Measurements from ENCODE around the gene BRPF1. TPM values are rescaled to one million over a fixed set of nuclear protein-coding genes. Genes with fewer than 3 reads are reported as not detected.

Gene BRPF1
- polyA plus RNA-seq, 1 of the 3 experiments (the other 2 are of a cell fraction): 13.0 TPM

- Histone ChIP-seq H3F3A (replicated peaks; ENCODE audit: insufficient read depth) (peaks cover 13% of the 10 kb centered on the region), H3K4me2 (no peak overlapping the region), H4K20me1 (ENCODE audit: insufficient read depth) (no peaks in the 10 kb centered on the region), H3K4me3 (ENCODE audit: low read depth in 2 of 2, low read length in 1 of 2) (no peak overlapping the region), H3K9ac (no peak overlapping the region), H3K27me3 (ENCODE audit: insufficient read depth) (no peaks in the 10 kb centered on the region), H3K79me2 (ENCODE audit: insufficient read depth) (no peaks in the 10 kb centered on the region), H3K27ac (ENCODE audit: low read depth in 2 of 2, low read length in 1 of 2) (no peak overlapping the region), H3K9me3 (no peaks in the 10 kb centered on the region), H3K9me2 (no peaks in the 10 kb centered on the region), H3K4me1 (ENCODE audit: control insufficient read depth in 1 of 2, insufficient read depth in 2 of 2, low read depth in 1 of 2, low read length in 1 of 2) (no peaks in the 10 kb centered on the region; a peak in 1 of 4 replicates), H3K36me3 (replicated peaks in 1 of 2; ENCODE audit: control insufficient read depth in 1 of 2, insufficient read depth in 2 of 2, low read length in 1 of 2) (peaks cover 21 to 39% of the 10 kb centered on the region in 2 experiments), H2AFZ (ENCODE audit: low read depth) (no peak overlapping the region)
- ChIA-PET POLR2A (interaction anchor here (0.6 kb wide), 1 partner anchor 12 kb away, joined by 4 read pairs; no protein-coding TSS in a partner anchor), CTCF (interaction anchor here (1.0 kb wide), 1 partner anchor 11 kb away, joined by 3 read pairs; no protein-coding TSS in a partner anchor)
- 97% methylated on average over 3 of the region's 4 CpGs for WGBS (ENCODE audit: low lambda C conversion rate)
- no peak for DNase-seq
- TF ChIP-seq NFIC (IDR thresholded peaks at IDR 0.05; ENCODE audit: borderline replicate concordance) (no peak), RXRA (IDR thresholded peaks at IDR 0.05; ENCODE audit: borderline replicate concordance, low read depth) (no peak), ELF1 (IDR thresholded peaks at IDR 0.05) (no peak), IRF3 (IDR thresholded peaks at IDR 0.05; ENCODE audit: low read depth, low read length) (no peak), EZH2phosphoT487 (IDR thresholded peaks at IDR 0.05; ENCODE audit: borderline replicate concordance, low read depth) (no peak), GATA2 (CRISPR knock-in tag; IDR thresholded peaks at IDR 0.05) (no peak), SIN3A (IDR thresholded peaks at IDR 0.05; ENCODE audit: borderline replicate concordance, low read depth, low read length) (no peak), SMC3 (IDR thresholded peaks at IDR 0.05; ENCODE audit: low read depth, low read length) (no peak), TCF12 (IDR thresholded peaks at IDR 0.05) (no peak), FOXM1 (IDR thresholded peaks at IDR 0.05; ENCODE audit: low read depth) (no peak)
- TF ChIP-seq, protein P1, sequence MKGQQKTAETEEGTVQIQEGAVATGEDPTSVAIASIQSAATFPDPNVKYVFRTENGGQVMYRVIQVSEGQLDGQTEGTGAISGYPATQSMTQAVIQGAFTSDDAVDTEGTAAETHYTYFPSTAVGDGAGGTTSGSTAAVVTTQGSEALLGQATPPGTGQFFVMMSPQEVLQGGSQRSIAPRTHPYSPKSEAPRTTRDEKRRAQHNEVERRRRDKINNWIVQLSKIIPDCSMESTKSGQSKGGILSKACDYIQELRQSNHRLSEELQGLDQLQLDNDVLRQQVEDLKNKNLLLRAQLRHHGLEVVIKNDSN (IDR thresholded peaks at IDR 0.05; ENCODE audit: borderline replicate concordance, low read depth): no peak
- TF ChIP-seq, protein P2, sequence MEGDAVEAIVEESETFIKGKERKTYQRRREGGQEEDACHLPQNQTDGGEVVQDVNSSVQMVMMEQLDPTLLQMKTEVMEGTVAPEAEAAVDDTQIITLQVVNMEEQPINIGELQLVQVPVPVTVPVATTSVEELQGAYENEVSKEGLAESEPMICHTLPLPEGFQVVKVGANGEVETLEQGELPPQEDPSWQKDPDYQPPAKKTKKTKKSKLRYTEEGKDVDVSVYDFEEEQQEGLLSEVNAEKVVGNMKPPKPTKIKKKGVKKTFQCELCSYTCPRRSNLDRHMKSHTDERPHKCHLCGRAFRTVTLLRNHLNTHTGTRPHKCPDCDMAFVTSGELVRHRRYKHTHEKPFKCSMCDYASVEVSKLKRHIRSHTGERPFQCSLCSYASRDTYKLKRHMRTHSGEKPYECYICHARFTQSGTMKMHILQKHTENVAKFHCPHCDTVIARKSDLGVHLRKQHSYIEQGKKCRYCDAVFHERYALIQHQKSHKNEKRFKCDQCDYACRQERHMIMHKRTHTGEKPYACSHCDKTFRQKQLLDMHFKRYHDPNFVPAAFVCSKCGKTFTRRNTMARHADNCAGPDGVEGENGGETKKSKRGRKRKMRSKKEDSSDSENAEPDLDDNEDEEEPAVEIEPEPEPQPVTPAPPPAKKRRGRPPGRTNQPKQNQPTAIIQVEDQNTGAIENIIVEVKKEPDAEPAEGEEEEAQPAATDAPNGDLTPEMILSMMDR (IDR thresholded peaks at IDR 0.05): no peak
Measured at GRCh38 chr3:9780910-9781309, 49.4 kb downstream of the BRPF1 start.

DNA sequence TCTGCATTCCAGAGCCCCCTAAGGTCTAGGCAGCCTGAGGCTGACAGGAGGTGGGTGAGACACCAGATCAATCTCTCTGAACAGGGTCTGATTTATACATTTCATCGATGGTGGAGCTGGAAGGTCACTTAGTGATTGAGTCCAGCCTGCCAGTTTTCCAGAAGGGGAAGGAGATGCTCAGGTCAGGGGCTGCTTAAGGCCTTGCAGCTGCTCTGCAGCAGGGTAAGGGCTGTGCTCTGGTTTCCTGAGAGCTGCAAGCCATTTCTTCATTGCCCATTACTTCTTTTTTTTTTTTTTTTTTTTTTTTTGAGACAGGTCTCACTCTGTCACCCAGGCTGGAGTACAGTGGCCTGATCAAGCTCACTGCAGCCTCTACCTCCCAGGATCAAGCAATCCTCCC lies 50.0 kb downstream of the BRPF1 start:
- no peaks in the 10 kb centered on the region for H4K20me1 ChIP-seq (ENCODE audit: insufficient read depth)
- no peaks in the 10 kb centered on the region for H3K9me2 ChIP-seq
- 38% methylated on average over 1 of the region's 1 CpG for WGBS (ENCODE audit: low lambda C conversion rate)
- H3K4me1 ChIP-seq (ENCODE audit: control insufficient read depth in 1 of 2, insufficient read depth in 2 of 2, low read depth in 1 of 2, low read length in 1 of 2): no peaks in the 10 kb centered on the region; a peak in 1 of 4 replicates
- no peak for DNase-seq
- H3K9me3 ChIP-seq: no peaks in the 10 kb centered on the region
- H3K4me3 ChIP-seq (ENCODE audit: low read depth in 2 of 2, low read length in 1 of 2): no peak overlapping the region
- TF ChIP-seq, protein P3, sequence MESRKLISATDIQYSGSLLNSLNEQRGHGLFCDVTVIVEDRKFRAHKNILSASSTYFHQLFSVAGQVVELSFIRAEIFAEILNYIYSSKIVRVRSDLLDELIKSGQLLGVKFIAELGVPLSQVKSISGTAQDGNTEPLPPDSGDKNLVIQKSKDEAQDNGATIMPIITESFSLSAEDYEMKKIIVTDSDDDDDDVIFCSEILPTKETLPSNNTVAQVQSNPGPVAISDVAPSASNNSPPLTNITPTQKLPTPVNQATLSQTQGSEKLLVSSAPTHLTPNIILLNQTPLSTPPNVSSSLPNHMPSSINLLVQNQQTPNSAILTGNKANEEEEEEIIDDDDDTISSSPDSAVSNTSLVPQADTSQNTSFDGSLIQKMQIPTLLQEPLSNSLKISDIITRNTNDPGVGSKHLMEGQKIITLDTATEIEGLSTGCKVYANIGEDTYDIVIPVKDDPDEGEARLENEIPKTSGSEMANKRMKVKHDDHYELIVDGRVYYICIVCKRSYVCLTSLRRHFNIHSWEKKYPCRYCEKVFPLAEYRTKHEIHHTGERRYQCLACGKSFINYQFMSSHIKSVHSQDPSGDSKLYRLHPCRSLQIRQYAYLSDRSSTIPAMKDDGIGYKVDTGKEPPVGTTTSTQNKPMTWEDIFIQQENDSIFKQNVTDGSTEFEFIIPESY (IDR thresholded peaks at IDR 0.05; ENCODE audit: borderline replicate concordance, low read depth): no peak
- no peak for TF ChIP-seq ELF1 (IDR thresholded peaks at IDR 0.05)
- TF ChIP-seq, protein P4, sequence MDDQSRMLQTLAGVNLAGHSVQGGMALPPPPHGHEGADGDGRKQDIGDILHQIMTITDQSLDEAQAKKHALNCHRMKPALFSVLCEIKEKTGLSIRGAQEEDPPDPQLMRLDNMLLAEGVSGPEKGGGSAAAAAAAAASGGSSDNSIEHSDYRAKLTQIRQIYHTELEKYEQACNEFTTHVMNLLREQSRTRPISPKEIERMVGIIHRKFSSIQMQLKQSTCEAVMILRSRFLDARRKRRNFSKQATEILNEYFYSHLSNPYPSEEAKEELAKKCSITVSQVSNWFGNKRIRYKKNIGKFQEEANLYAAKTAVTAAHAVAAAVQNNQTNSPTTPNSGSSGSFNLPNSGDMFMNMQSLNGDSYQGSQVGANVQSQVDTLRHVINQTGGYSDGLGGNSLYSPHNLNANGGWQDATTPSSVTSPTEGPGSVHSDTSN (IDR thresholded peaks at IDR 0.05): no peak
- no peak overlapping the region for H3K9ac ChIP-seq
- H3K79me2 ChIP-seq (ENCODE audit: insufficient read depth): no peaks in the 10 kb centered on the region
- H3K27me3 ChIP-seq (ENCODE audit: insufficient read depth): no peaks in the 10 kb centered on the region
- H3F3A ChIP-seq (replicated peaks; ENCODE audit: insufficient read depth): peaks cover 13% of the 10 kb centered on the region
- CTCF ChIA-PET: no interaction called here
- POLR2A ChIA-PET: interaction anchor here (0.6 to 1.1 kb wide), 3 partner anchors 11 to 13 kb away, joined by 3 to 4 read pairs (median 4); partner anchors contain the start of genes ARPC4, CAMK1 and TADA3
- peaks cover 26 to 42% of the 10 kb centered on the region in 2 experiments for H3K36me3 ChIP-seq (replicated peaks in 1 of 2; ENCODE audit: control insufficient read depth in 1 of 2, insufficient read depth in 2 of 2, low read length in 1 of 2)
- no peak overlapping the region for H2AFZ ChIP-seq (ENCODE audit: low read depth)
- H3K4me2 ChIP-seq: no peak overlapping the region
- H3K27ac ChIP-seq (ENCODE audit: low read depth in 2 of 2, low read length in 1 of 2): no peak overlapping the region
